Stimulated activated CD8-positive, alpha-beta memory T cell treated with anti-CD3 and anti-CD28 coated beads, Interleukin-4, amount 100 ng/mL, for 4 hours (primary cell): ENCODE results near the gene FAM177A1.
"Not testable (repeated sequence)": the region's sequence is repeated elsewhere in the genome, so short reads cannot be mapped to it uniquely, and the experiment has no call there.

Experiments
- DNase-seq, 2 donors: peaks; one replicate each; pipeline ENCODE4 v3.0.0-alpha.2; 2020; ENCODE audit warnings: low read depth in 2 of 2, low spot score in 1 of 2

Gene FAM177A1

GRCh38 chr14:35061113-35061791 is 15.2 kb downstream of the FAM177A1 start:
- DNase-seq = not testable (repeated sequence)

GRCh38 chr14:35065731-35066130 is 19.7 kb downstream of the FAM177A1 start:
- not testable (repeated sequence) for DNase-seq

GRCh38 chr14:35068238-35069012 is 22.4 kb downstream of the FAM177A1 start:
- no peak for DNase-seq

- DNase-seq = no peak
Observed at GRCh38 chr14:35072226-35072625, 26.2 kb downstream of the FAM177A1 start.

- DNase-seq = no peak
Observed at GRCh38 chr14:35073486-35073885, 27.4 kb downstream of the FAM177A1 start.

GRCh38 chr14:35078082-35078481 is 32.0 kb downstream of the FAM177A1 start:
- no peak for DNase-seq

GRCh38 chr14:35079742-35080141 is 33.7 kb downstream of the FAM177A1 start:
- DNase-seq = no peak

- no peak for DNase-seq
Observed at GRCh38 chr14:35083530-35084150, 37.6 kb downstream of the FAM177A1 start.

- no peak for DNase-seq
Observed at GRCh38 chr14:35085441-35085840, 39.4 kb downstream of the FAM177A1 start.

- DNase-seq = no peak
Observed at GRCh38 chr14:35088514-35088913, 42.4 kb downstream of the FAM177A1 start.

GRCh38 chr14:35094645-35095044 is 48.6 kb downstream of the FAM177A1 start:
- not testable (repeated sequence) for DNase-seq

- no peak for DNase-seq
Observed at GRCh38 chr14:35107866-35108265, 61.8 kb downstream of the FAM177A1 start.

GRCh38 chr14:35112641-35113040 is 66.6 kb downstream of the FAM177A1 start:
- no peak for DNase-seq

- DNase-seq = no peak
Observed at GRCh38 chr14:35113308-35113950, 67.4 kb downstream of the FAM177A1 start.

- no peak for DNase-seq
Observed at GRCh38 chr14:35114036-35114435, 68.0 kb downstream of the FAM177A1 start.

GRCh38 chr14:35116242-35116641 is 70.2 kb downstream of the FAM177A1 start:
- DNase-seq = no peak

- no peak for DNase-seq
Observed at GRCh38 chr14:35117112-35117511, 71.0 kb downstream of the FAM177A1 start.

- no peak for DNase-seq
Observed at GRCh38 chr14:35121026-35121886, 75.2 kb downstream of the FAM177A1 start.

- peak; percentile 65 to 77 for DNase-seq
Observed at GRCh38 chr14:35121887-35122695, 76.0 kb downstream of the FAM177A1 start, which contains the start of the genes PPP2R3C and PRORP. TSS of gene PPP2R3C (minus strand) at chr14:35121990. CDS start at chr14:35121959, 31 bp downstream. TSS of gene PRORP (plus strand) at chr14:35122552. CDS start at chr14:35123246, 694 bp downstream.
